ENCODE measurements around the gene HMGCL. TPM values are rescaled to one million over a fixed set of nuclear protein-coding genes. Genes with fewer than 3 reads are reported as not detected.

Gene HMGCL
- total and polyA plus RNA-seq, 2 of the 13 experiments (the other 11 are each of a cell fraction or from before 2014, with no cell fraction given), result 21.3 to 41.4 TPM

- TF ChIP-seq HNF1B (CRISPR knock-in tag; IDR thresholded peaks at IDR 0.05), result no peak; the same call in 1 of the 2 replicates
- TF ChIP-seq TRIM22 (IDR thresholded peaks at IDR 0.05), result no peak
- TF ChIP-seq TRIM24 (CRISPR knock-in tag; IDR thresholded peaks at IDR 0.05), result no peak
- TF ChIP-seq ZNF317 (CRISPR knock-in tag; IDR thresholded peaks at IDR 0.05), result no peak
- TF ChIP-seq ZNF362 (CRISPR knock-in tag; IDR thresholded peaks at IDR 0.05; ENCODE audit: borderline replicate concordance), result no peak
- TF ChIP-seq, protein P1, sequence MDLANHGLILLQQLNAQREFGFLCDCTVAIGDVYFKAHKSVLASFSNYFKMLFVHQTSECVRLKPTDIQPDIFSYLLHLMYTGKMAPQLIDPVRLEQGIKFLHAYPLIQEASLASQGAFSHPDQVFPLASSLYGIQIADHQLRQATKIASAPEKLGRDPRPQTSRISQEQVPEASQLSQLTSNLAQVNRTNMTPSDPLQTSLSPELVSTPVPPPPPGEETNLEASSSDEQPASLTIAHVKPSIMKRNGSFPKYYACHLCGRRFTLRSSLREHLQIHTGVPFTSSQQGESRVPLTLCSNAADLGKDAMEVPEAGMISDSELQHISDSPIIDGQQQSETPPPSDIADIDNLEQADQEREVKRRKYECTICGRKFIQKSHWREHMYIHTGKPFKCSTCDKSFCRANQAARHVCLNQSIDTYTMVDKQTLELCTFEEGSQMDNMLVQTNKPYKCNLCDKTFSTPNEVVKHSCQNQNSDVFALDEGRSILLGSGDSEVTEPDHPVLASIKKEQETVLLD (CRISPR knock-in tag; IDR thresholded peaks at IDR 0.05; ENCODE audit: low read depth), result 0 out of 2 replicates have a peak, but pooled peaks have one; percentile 33
- TF ChIP-seq, protein P2, sequence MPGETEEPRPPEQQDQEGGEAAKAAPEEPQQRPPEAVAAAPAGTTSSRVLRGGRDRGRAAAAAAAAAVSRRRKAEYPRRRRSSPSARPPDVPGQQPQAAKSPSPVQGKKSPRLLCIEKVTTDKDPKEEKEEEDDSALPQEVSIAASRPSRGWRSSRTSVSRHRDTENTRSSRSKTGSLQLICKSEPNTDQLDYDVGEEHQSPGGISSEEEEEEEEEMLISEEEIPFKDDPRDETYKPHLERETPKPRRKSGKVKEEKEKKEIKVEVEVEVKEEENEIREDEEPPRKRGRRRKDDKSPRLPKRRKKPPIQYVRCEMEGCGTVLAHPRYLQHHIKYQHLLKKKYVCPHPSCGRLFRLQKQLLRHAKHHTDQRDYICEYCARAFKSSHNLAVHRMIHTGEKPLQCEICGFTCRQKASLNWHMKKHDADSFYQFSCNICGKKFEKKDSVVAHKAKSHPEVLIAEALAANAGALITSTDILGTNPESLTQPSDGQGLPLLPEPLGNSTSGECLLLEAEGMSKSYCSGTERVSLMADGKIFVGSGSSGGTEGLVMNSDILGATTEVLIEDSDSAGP (CRISPR knock-in tag; IDR thresholded peaks at IDR 0.05; ENCODE audit: borderline replicate concordance), result no peak
- TF ChIP-seq ARNT2 (CRISPR knock-in tag; IDR thresholded peaks at IDR 0.05; ENCODE audit: low read depth), result no peak
- TF ChIP-seq ATF7 (IDR thresholded peaks at IDR 0.05), result no peak
- TF ChIP-seq ATF7 (CRISPR knock-in tag; IDR thresholded peaks at IDR 0.05), result no peak
- TF ChIP-seq, protein P3, sequence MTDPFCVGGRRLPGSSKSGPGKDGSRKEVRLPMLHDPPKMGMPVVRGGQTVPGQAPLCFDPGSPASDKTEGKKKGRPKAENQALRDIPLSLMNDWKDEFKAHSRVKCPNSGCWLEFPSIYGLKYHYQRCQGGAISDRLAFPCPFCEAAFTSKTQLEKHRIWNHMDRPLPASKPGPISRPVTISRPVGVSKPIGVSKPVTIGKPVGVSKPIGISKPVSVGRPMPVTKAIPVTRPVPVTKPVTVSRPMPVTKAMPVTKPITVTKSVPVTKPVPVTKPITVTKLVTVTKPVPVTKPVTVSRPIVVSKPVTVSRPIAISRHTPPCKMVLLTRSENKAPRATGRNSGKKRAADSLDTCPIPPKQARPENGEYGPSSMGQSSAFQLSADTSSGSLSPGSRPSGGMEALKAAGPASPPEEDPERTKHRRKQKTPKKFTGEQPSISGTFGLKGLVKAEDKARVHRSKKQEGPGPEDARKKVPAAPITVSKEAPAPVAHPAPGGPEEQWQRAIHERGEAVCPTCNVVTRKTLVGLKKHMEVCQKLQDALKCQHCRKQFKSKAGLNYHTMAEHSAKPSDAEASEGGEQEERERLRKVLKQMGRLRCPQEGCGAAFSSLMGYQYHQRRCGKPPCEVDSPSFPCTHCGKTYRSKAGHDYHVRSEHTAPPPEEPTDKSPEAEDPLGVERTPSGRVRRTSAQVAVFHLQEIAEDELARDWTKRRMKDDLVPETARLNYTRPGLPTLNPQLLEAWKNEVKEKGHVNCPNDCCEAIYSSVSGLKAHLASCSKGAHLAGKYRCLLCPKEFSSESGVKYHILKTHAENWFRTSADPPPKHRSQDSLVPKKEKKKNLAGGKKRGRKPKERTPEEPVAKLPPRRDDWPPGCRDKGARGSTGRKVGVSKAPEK (CRISPR knock-in tag; IDR thresholded peaks at IDR 0.05; ENCODE audit: borderline replicate concordance), result no peak
Observed at GRCh38 chr1:23799570-23800399, 25.4 kb downstream of the HMGCL start (continued).
